ENCODE data around the gene PUSL1. TPM values are rescaled to one million over a fixed set of nuclear protein-coding genes. Genes with fewer than 3 reads are reported as not detected.

Gene PUSL1
- total and polyA plus RNA-seq, 2 donors (not counting 3 experiments of a cell fraction or from before 2014, with no cell fraction given): 18.8 to 27.3 TPM

- H3K9ac ChIP-seq (replicated peaks; ENCODE audit: extremely low read depth, insufficient read depth, low read length): no peak overlapping the region
- H3K4me1 ChIP-seq (ENCODE audit: control insufficient read depth, extremely low read depth, insufficient read depth, low read length): peaks cover 24% of the 10 kb centered on the region
- intact Hi-C loops (cut with micrococcal nuclease) (no loop called here), dilution Hi-C loops (cut with MboI; ENCODE audit: extremely low pct_ligation_motif_present, low sequenced_read_pairs) (no loop called here)
- H3K9me3 ChIP-seq (replicated peaks; ENCODE audit: control insufficient read depth, insufficient read depth, low read length): no peaks in the 10 kb centered on the region
- H3K4me3 ChIP-seq (replicated peaks in 1 of 3; ENCODE audit: insufficient read depth in 1 of 3, low read depth in 1 of 3, low read length in 3 of 3): no peak overlapping the region
- TF ChIP-seq POLR2A (IDR thresholded peaks at IDR 0.05; ENCODE audit: low read depth, low read length): no peak
- no peak for TF ChIP-seq GATA2 (IDR thresholded peaks at IDR 0.05; ENCODE audit: insufficient read depth, insufficient read length, low read depth, low read length)
- no peak for TF ChIP-seq FOS (IDR thresholded peaks at IDR 0.05; ENCODE audit: borderline replicate concordance, insufficient read depth, low read length)
- no peak for TF ChIP-seq JUN (IDR thresholded peaks at IDR 0.05; ENCODE audit: borderline replicate concordance, insufficient read depth, insufficient read length, low read depth)
- no peak for TF ChIP-seq MYC (IDR thresholded peaks at IDR 0.05; ENCODE audit: low read depth, low read length)
- TF ChIP-seq MAX (IDR thresholded peaks at IDR 0.05; ENCODE audit: insufficient read depth, insufficient read length): no peak
- TF ChIP-seq CTCF (IDR thresholded peaks at IDR 0.05; ENCODE audit: extremely low read depth in 1 of 2, insufficient read depth in 1 of 2, low read depth in 1 of 2, low read length in 2 of 2): no peak
- no peak for TF ChIP-seq EZH2 (IDR thresholded peaks at IDR 0.05; ENCODE audit: borderline replicate concordance, low read depth, low read length, severe bottlenecking)
- H3K9me1 ChIP-seq (replicated peaks; ENCODE audit: control insufficient read depth, extremely low read depth, insufficient read depth, low read length): no peaks in the 10 kb centered on the region
- ChIA-PET CTCF (interaction anchor here (4.6 kb wide), 1 partner anchor 141 kb away, joined by 25 read pairs; no protein-coding TSS in a partner anchor), POLR2A (no interaction called here)
- no peak for DNase-seq (ENCODE audit: low read depth, low spot score)
- H3K36me3 ChIP-seq (ENCODE audit: control insufficient read depth in 2 of 2, extremely low read depth in 1 of 2, insufficient read depth in 2 of 2, low read length in 2 of 2): peaks cover 9 to 37% of the 10 kb centered on the region in 2 experiments
- H3K27me3 ChIP-seq (ENCODE audit: control insufficient read depth in 2 of 2, insufficient read depth in 2 of 2, low read length in 2 of 2): no peaks in the 10 kb centered on the region
- FAIRE-seq: no peak
- BruUV-seq (replicated peaks): no TSS peak
- no peak overlapping the region for H2AFZ ChIP-seq (ENCODE audit: low read depth, low read length)
- H3K27ac ChIP-seq (ENCODE audit: insufficient read depth, low read depth, low read length): no peak overlapping the region
- no peaks in the 10 kb centered on the region for H4K20me1 ChIP-seq (replicated peaks; ENCODE audit: control insufficient read depth, extremely low read depth, insufficient read depth, low read length)
- H3K4me2 ChIP-seq (ENCODE audit: insufficient read depth, low read length): no peak overlapping the region
- H3K79me2 ChIP-seq (ENCODE audit: control insufficient read depth, insufficient read depth, low read length): peaks cover 28% of the 10 kb centered on the region
These were observed 45.6 kb upstream of the PUSL1 start for GRCh38 chr1:1262758-1263157.
